Activated CD8-positive, alpha-beta memory T cell treated with anti-CD3 and anti-CD28 coated beads, Interleukin-2, amount 10 ng/mL, durations not matched to agents 7 days and 5 days (primary cell): ENCODE results near the gene RIF1. TPM values are rescaled to one million over a fixed set of nuclear protein-coding genes. Genes with fewer than 3 reads are reported as not detected.

ENCODE experiments used
- ATAC-seq: fragments of 150-1000 bp; cut with Tn5 transposase; one replicate; pipeline ENCODE4 v1.10.0; 2021; ENCODE audit warnings: moderate library complexity
- CTCF ChIA-PET: fragments of 350-600 bp; sonication (Branson Sonifier 250); formaldehyde crosslinking; loops from one replicate; lab custom pipeline; 2021; ENCODE audit warnings: antibody characterized with exemption; lab: Charles Lee
- DNase-seq: peaks from one replicate; pipeline ENCODE4 v3.0.0-alpha.2; 2020
- H3K27ac Mint-ChIP-seq: one replicate; pipeline ENCODE4 v1.8.0; 2021; ENCODE audit warnings: mild to moderate bottlenecking, mixed read lengths
- H3K27me3 Mint-ChIP-seq: one replicate; pipeline ENCODE4 v1.8.0; 2021; ENCODE audit warnings: mixed read lengths
- H3K36me3 Mint-ChIP-seq: one replicate; pipeline ENCODE4 v1.8.0; 2021; ENCODE audit warnings: mild to moderate bottlenecking, mixed read lengths
- H3K4me1 Mint-ChIP-seq: one replicate; pipeline ENCODE4 v1.8.0; 2021; ENCODE audit warnings: mixed read lengths
- H3K4me3 Mint-ChIP-seq: one replicate; pipeline ENCODE4 v1.8.0; 2021; ENCODE audit warnings: mild to moderate bottlenecking, moderate library complexity, mixed read lengths
- H3K9me3 Mint-ChIP-seq: one replicate; pipeline ENCODE4 v1.8.0; 2022; ENCODE audit warnings: low read depth, mixed read lengths
- total RNA-seq, 2 experiments: library from RNA; stranded (reverse); gene quantifications; one replicate each; pipeline ENCODE4 v1.2.3, GENCODE V29; 2021

Gene RIF1
- total RNA-seq, 2 experiments from 2014 or later = 61.5 to 73.5 TPM

GRCh38 chr2:151438506-151438905 lies 28.8 kb downstream of the RIF1 start:
- H3K4me3 Mint-ChIP-seq = no peak overlapping the region
- no peaks in the 10 kb centered on the region for H3K27me3 Mint-ChIP-seq
- H3K9me3 Mint-ChIP-seq = no peaks in the 10 kb centered on the region
- CTCF ChIA-PET = interaction anchor here (0.8 to 2.5 kb wide), 4 partner anchors 12 to 200 kb away, joined by 3 to 7 read pairs (median 4); no protein-coding TSS in a partner anchor
- H3K27ac Mint-ChIP-seq = no peak overlapping the region
- ATAC-seq = no peak
- peaks cover 38% of the 10 kb centered on the region for H3K36me3 Mint-ChIP-seq
- H3K4me1 Mint-ChIP-seq = peaks cover 6% of the 10 kb centered on the region
- no peak for DNase-seq

GRCh38 chr2:151439127-151439526 lies 29.4 kb downstream of the RIF1 start:
- Mint-ChIP-seq H3K4me3 (no peak overlapping the region), H3K27me3 (no peaks in the 10 kb centered on the region), H3K4me1 (peaks cover 6% of the 10 kb centered on the region), H3K9me3 (no peaks in the 10 kb centered on the region), H3K36me3 (peaks cover 39% of the 10 kb centered on the region), H3K27ac (no peak overlapping the region)
- CTCF ChIA-PET = interaction anchor here (0.8 to 1.4 kb wide), 3 partner anchors 8 to 200 kb away, joined by 3 to 5 read pairs (median 4); no protein-coding TSS in a partner anchor
- ATAC-seq (no peak), DNase-seq (no peak)

- Mint-ChIP-seq H3K27me3 (no peaks in the 10 kb centered on the region), H3K27ac (no peak overlapping the region), H3K36me3 (peaks cover 62% of the 10 kb centered on the region), H3K4me1 (no peaks in the 10 kb centered on the region), H3K9me3 (no peaks in the 10 kb centered on the region), H3K4me3 (no peak overlapping the region)
- DNase-seq (no peak), ATAC-seq (no peak)
- CTCF ChIA-PET = no interaction called here
Measured at GRCh38 chr2:151459358-151459757, 49.7 kb downstream of the RIF1 start.

- H3K4me3 Mint-ChIP-seq = no peak overlapping the region
- no peak for DNase-seq
- no peak for ATAC-seq
- no peaks in the 10 kb centered on the region for H3K9me3 Mint-ChIP-seq
- H3K27ac Mint-ChIP-seq = no peak overlapping the region
- no peaks in the 10 kb centered on the region for H3K27me3 Mint-ChIP-seq
- H3K4me1 Mint-ChIP-seq = peaks cover 8% of the 10 kb centered on the region
- CTCF ChIA-PET = interaction anchor here (0.8 kb wide), 1 partner anchor 8 kb away, joined by 3 read pairs; no protein-coding TSS in a partner anchor
- H3K36me3 Mint-ChIP-seq = peaks cover 87% of the 10 kb centered on the region
Measured at GRCh38 chr2:151465771-151466170, 56.1 kb downstream of the RIF1 start.

- ATAC-seq (no peak), DNase-seq (no peak)
- no peak overlapping the region for H3K27ac Mint-ChIP-seq
- H3K9me3 Mint-ChIP-seq = no peaks in the 10 kb centered on the region
- H3K36me3 Mint-ChIP-seq = peaks cover 82% of the 10 kb centered on the region
- no peak overlapping the region for H3K4me3 Mint-ChIP-seq
- peaks cover 13% of the 10 kb centered on the region for H3K4me1 Mint-ChIP-seq
- CTCF ChIA-PET = interaction anchor here (1.1 kb wide), 1 partner anchor 554 kb away, joined by 5 read pairs; no protein-coding TSS in a partner anchor
- no peaks in the 10 kb centered on the region for H3K27me3 Mint-ChIP-seq
Measured at GRCh38 chr2:151470556-151470955, 60.9 kb downstream of the RIF1 start.

- Mint-ChIP-seq H3K4me1 (peaks cover 13% of the 10 kb centered on the region), H3K27ac (no peak overlapping the region), H3K36me3 (peaks cover 78% of the 10 kb centered on the region), H3K4me3 (no peak overlapping the region), H3K27me3 (no peaks in the 10 kb centered on the region), H3K9me3 (no peaks in the 10 kb centered on the region)
- no peak for DNase-seq
- ATAC-seq = no peak
- CTCF ChIA-PET = interaction anchor here (0.7 to 1.0 kb wide), 2 partner anchors 8 to 24 kb away, joined by 3 read pairs; no protein-coding TSS in a partner anchor
Measured at GRCh38 chr2:151472966-151473365, 63.3 kb downstream of the RIF1 start.

- Mint-ChIP-seq H3K9me3 (peaks cover 2% of the 10 kb centered on the region), H3K4me1 (peaks cover 12% of the 10 kb centered on the region), H3K36me3 (peaks cover 74% of the 10 kb centered on the region), H3K27me3 (no peaks in the 10 kb centered on the region), H3K4me3 (no peak overlapping the region), H3K27ac (no peak overlapping the region)
- CTCF ChIA-PET = no interaction called here
- DNase-seq (no peak), ATAC-seq (no peak)
Measured at GRCh38 chr2:151475071-151475470, 65.4 kb downstream of the RIF1 start.

GRCh38 chr2:151476287-151476686 lies 66.6 kb downstream of the RIF1 start:
- Mint-ChIP-seq H3K9me3 (peaks cover 3% of the 10 kb centered on the region), H3K4me3 (no peak overlapping the region), H3K27me3 (no peaks in the 10 kb centered on the region), H3K4me1 (peaks cover 18% of the 10 kb centered on the region), H3K36me3 (peaks cover 73% of the 10 kb centered on the region), H3K27ac (no peak overlapping the region)
- no peak for DNase-seq
- ATAC-seq = no peak
- CTCF ChIA-PET = no interaction called here

- no peak for ATAC-seq
- Mint-ChIP-seq H3K36me3 (peaks cover 77% of the 10 kb centered on the region), H3K9me3 (peaks cover 3% of the 10 kb centered on the region), H3K27me3 (no peaks in the 10 kb centered on the region), H3K27ac (no peak overlapping the region), H3K4me1 (peaks cover 29% of the 10 kb centered on the region), H3K4me3 (no peak overlapping the region)
- CTCF ChIA-PET = no interaction called here
- no peak for DNase-seq
Measured at GRCh38 chr2:151478011-151478410, 68.3 kb downstream of the RIF1 start.

- H3K4me1 Mint-ChIP-seq = peaks cover 36% of the 10 kb centered on the region
- H3K4me3 Mint-ChIP-seq = no peak overlapping the region
- H3K27ac Mint-ChIP-seq = peak overlapping the region; percentile 20
- H3K9me3 Mint-ChIP-seq = peaks cover 3% of the 10 kb centered on the region
- ATAC-seq (peak; percentile 58), DNase-seq (no peak)
- H3K27me3 Mint-ChIP-seq = no peaks in the 10 kb centered on the region
- CTCF ChIA-PET = no interaction called here
- H3K36me3 Mint-ChIP-seq = peaks cover 85% of the 10 kb centered on the region
Measured at GRCh38 chr2:151481744-151482143, 72.0 kb downstream of the RIF1 start.

GRCh38 chr2:151482171-151482725 lies 72.5 kb downstream of the RIF1 start:
- peaks cover 82% of the 10 kb centered on the region for H3K36me3 Mint-ChIP-seq
- H3K4me3 Mint-ChIP-seq = no peak overlapping the region
- peak overlapping the region; percentile 20 for H3K27ac Mint-ChIP-seq
- ATAC-seq (no peak), DNase-seq (no peak)
- CTCF ChIA-PET = no interaction called here
- H3K4me1 Mint-ChIP-seq = peaks cover 36% of the 10 kb centered on the region
- peaks cover 3% of the 10 kb centered on the region for H3K9me3 Mint-ChIP-seq
- no peaks in the 10 kb centered on the region for H3K27me3 Mint-ChIP-seq

GRCh38 chr2:151483546-151483945 lies 73.8 kb downstream of the RIF1 start:
- no peak overlapping the region for H3K27ac Mint-ChIP-seq
- no peaks in the 10 kb centered on the region for H3K27me3 Mint-ChIP-seq
- H3K4me3 Mint-ChIP-seq = no peak overlapping the region
- peaks cover 74% of the 10 kb centered on the region for H3K36me3 Mint-ChIP-seq
- ATAC-seq (no peak), DNase-seq (no peak)
- CTCF ChIA-PET = no interaction called here
- peaks cover 3% of the 10 kb centered on the region for H3K9me3 Mint-ChIP-seq
- H3K4me1 Mint-ChIP-seq = peaks cover 34% of the 10 kb centered on the region

GRCh38 chr2:151484100-151484499 lies 74.4 kb downstream of the RIF1 start:
- Mint-ChIP-seq H3K27ac (no peak overlapping the region), H3K27me3 (no peaks in the 10 kb centered on the region), H3K36me3 (peaks cover 68% of the 10 kb centered on the region), H3K4me1 (peaks cover 34% of the 10 kb centered on the region), H3K4me3 (no peak overlapping the region), H3K9me3 (peaks cover 3% of the 10 kb centered on the region)
- CTCF ChIA-PET = no interaction called here
- DNase-seq (no peak), ATAC-seq (no peak)

GRCh38 chr2:151486053-151486452 lies 76.4 kb downstream of the RIF1 start:
- Mint-ChIP-seq H3K4me1 (peaks cover 27% of the 10 kb centered on the region), H3K36me3 (peaks cover 59% of the 10 kb centered on the region), H3K27me3 (no peaks in the 10 kb centered on the region), H3K4me3 (no peak overlapping the region), H3K9me3 (no peaks in the 10 kb centered on the region), H3K27ac (no peak overlapping the region)
- ATAC-seq (peak; percentile 42), DNase-seq (no peak)
- CTCF ChIA-PET = no interaction called here
